HG03175 (cell line): ENCODE results near the gene POU2F3.
A peak's percentile ranks its signal among the peaks of the same experiment; 100 is the strongest.

Source experiments
- ATAC-seq: cut with Tn5 transposase; IDR thresholded peaks from one replicate; pipeline ENCODE4 v1.9.1; 2021; ENCODE audit warnings: mild to moderate bottlenecking, moderate library complexity; ENCODE audit not compliant: unreplicated experiment

POU2F3 gene

GRCh38 chr11:120226242-120226641 lies 13.7 kb upstream of the POU2F3 start:
- ATAC-seq, result no peak

DNA sequence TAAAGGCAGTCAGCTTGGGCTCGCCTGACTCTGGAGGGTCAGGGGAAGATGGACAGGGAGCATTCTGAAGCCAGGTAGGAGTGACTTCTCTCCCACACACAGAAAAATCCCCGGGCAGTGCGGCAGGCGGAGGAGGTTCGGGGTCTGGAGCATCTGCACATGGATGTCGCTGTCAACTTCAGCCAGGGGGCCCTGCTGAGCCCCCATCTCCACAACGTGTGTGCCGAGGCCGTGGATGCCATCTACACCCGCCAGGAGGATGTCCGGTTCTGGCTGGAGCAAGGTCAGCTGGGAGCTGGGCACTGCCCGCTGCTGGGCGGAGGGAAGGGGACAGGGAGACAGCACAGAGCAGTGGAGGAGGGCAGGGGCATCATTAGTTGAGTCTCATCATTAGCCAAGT lies 13.2 kb upstream of the POU2F3 start:
- ATAC-seq, result no peak

GRCh38 chr11:120227228-120227852 lies 12.6 kb upstream of the POU2F3 start:
- ATAC-seq, result no peak

GRCh38 chr11:120228794-120229384 lies 11.1 kb upstream of the POU2F3 start:
- no peak for ATAC-seq

- no peak for ATAC-seq
Observed at GRCh38 chr11:120229451-120230424, 10.2 kb upstream of the POU2F3 start.

GRCh38 chr11:120230433-120231071 lies 9.4 kb upstream of the POU2F3 start:
- ATAC-seq, result no peak

DNA sequence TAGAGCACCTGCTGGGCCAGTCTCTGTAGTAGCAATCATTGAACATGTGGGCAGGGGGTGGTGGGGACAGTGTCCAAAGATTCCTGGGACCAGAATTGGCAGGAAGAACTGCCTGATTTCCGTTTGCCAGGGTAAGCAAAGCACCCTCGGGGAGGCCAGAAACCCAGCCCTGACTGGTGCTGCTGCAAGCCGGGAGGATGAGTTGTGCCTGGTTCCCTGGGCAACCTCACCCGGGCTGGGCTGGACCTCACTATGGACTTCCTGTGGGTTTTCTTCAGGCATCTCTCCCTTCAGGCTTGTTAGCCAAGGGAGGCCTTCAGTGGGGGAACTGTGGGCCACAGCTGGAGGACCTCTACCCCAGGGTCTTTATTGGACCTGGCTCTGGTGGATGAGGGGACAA lies 8.0 kb upstream of the POU2F3 start:
- no peak for ATAC-seq

DNA sequence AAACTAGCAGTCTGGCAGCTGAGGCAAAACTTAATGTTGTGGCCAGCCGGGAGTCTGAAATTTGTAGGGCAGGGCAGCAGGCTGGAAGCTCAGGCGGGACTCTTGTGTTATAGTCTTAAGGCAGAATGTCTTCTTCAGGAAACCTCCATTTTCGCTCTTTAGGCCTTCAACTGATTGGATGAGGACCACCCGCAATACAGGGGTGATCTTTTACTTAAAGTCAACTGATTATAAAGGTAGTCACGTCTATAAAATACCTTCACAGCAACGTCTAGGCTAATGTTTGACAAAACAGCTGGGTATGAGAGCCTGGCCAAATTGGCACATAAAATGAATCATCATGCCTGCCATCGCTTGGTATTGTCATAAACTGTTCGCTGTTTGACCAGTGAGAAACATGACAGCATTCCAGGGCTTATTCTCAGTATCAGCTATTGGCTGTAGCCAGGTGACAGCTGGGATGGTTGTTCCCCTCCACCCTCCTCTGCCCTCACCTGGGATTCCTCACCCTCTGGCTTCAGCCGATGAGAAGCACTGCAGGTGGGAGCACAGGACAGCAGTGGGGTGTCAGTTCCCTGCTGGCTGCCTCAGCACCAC lies 6.6 kb upstream of the POU2F3 start:
- no peak for ATAC-seq

GRCh38 chr11:120235024-120235628 lies 4.8 kb upstream of the POU2F3 start:
- ATAC-seq, result peak; percentile 48

DNA sequence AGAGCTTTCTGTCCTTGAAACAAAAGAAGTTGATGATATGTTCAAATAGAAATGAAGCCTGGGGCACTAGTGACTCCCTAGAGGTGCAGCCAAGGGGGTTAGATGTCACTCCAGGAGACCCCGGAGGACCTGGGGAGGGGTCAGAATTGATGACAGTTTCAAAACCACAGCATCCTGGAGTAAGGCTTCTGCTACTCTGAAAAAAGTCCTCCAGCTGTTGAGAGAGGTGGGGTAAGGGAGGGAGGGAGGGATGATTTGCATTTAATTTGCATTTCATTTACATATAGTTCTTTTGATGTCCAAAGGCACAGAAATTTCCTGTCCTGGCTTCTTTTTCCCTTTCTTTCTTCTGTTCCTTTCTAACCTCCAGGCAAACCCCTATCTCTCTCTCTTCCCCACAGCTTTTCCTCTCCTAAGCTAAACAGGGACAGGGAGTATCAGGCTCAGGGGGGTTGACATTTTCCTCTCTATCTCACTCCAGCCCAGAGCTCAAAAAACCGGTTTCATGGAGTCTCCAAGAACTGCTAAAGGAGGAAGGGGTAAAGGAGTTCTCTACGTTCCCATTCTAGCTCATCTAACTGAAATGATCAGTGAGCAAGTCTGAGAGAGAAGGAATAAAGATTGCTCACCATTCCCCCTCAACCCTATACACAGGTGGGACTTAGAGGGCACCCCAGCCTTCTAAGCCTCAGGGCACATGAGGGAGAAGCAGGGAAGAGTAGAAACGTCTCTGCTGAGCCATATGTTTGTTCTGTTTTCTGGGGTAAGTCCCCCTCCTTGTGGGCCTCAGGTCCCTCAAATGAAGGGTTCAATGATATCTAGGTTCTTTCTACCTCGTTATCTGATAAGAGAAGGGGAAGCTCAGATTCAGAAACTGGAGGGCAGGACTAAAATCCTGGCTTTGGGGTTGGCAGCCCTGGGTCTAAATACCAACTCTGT lies 3.5 kb upstream of the POU2F3 start:
- no peak for ATAC-seq

GRCh38 chr11:120238968-120239620 lies 846 bp upstream of the POU2F3 start:
- no peak for ATAC-seq

DNA sequence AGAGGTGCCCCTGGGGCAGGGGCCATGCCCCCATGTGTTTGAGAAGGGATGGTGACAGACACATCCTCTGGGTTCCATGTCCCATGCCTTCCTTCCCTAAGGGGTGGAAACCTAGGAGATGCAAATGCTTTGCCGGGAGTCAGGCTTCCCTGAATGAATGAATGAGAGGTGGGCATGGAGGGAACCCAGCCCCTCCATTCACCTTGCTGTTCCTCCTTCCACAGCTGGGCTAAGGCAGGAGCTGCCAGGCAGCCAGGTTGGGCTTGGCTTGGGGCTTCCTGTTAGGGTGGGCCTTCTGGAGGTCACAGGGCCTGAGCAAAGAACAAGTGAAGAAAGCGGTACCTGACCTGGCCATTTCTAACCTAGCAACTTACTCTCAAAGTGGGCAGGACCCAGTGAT lies 926 bp downstream of the POU2F3 start:
- no peak for ATAC-seq

DNA sequence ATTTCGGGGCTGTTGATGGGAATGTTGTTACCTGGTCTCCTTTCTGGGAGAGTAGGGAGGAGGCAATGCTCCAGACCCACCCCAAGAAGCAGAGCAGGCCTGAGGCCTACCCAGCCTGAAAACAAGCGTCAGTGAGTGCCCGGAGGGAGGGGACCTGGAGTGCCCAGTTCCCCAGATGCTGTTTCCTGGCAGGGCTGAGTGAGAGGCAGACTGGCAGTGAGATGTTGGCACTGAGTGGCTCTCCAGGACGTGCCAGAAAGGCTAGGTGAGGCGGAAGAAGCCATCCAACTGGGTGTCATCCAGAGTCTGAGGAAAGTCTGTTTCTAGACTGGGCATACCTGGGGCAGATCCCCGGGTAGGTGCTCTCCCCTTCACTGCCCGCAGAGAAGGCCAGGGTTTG lies 1.3 kb downstream of the POU2F3 start:
- no peak for ATAC-seq

GRCh38 chr11:120243221-120243620 lies 3.3 kb downstream of the POU2F3 start:
- no peak for ATAC-seq

DNA sequence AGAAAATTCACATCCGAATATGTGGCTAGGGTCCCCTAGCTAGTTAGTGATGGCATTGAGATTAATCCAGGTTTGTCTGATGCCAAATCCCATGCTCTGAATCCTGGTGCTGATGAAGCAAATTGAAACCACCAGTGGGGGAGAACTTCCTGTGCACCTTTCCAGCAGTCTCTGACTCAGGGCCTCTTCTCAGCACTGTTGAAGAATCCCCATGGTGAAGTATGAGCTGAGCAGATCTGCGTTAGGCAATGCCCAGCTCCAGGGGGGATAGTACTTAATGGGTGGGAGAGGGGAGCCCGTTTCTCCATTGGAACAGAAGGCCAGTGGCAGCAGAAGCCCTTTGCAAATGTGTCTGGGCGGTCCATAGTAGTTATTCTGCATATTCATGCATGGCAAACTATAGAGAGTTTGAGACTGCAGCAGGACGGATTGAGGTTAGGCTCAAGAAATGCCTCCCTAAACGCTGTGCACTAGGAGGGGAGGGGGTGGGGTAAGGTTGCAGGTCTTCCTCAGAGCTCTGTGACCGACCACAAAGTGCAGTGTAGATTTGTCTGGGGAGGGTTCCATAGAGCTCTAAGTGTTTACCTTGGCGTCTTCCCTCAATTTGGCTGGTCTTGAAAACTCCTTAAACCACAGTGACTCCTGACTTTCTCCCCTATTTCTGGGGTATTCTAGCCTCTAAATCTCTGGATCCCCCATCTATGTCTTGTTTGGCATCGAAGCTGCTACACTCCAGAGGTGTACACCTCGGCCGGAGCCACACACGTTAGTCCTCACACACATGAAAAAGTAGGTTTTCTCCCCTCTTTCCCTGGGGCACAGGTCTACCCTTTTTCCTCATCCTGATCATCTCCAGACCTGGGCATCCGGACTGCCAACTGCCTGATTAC lies 4.8 kb downstream of the POU2F3 start:
- ATAC-seq, result no peak

- no peak for ATAC-seq
Observed at GRCh38 chr11:120245434-120245833, 5.5 kb downstream of the POU2F3 start.

- peak; percentile 81 for ATAC-seq
Observed at GRCh38 chr11:120248551-120249278, 8.8 kb downstream of the POU2F3 start.
